ENCODE measurements around the gene TMEM132E. TPM values are rescaled to one million over a fixed set of nuclear protein-coding genes. Genes with fewer than 3 reads are reported as not detected.

TMEM132E gene, protein sequence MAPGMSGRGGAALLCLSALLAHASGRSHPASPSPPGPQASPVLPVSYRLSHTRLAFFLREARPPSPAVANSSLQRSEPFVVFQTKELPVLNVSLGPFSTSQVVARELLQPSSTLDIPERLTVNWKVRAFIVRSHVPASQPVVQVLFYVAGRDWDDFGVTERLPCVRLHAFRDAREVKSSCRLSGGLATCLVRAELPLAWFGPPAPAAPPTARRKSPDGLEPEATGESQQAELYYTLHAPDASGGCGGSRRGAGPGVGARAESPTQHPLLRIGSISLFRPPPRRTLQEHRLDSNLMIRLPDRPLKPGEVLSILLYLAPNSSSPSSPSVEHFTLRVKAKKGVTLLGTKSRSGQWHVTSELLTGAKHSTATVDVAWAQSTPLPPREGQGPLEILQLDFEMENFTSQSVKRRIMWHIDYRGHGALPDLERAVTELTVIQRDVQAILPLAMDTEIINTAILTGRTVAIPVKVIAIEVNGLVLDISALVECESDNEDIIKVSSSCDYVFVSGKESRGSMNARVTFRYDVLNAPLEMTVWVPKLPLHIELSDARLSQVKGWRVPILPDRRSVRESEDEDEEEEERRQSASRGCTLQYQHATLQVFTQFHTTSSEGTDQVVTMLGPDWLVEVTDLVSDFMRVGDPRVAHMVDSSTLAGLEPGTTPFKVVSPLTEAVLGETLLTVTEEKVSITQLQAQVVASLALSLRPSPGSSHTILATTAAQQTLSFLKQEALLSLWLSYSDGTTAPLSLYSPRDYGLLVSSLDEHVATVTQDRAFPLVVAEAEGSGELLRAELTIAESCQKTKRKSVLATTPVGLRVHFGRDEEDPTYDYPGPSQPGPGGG (N-terminal part only)
- total RNA-seq (under 1 TPM in 4 of 6 donors, not detected in 2; 0.04 to 0.15 (median 0.09) TPM), polyA plus RNA-seq (1 to 10 TPM in 1 of 2 donors, under 1 TPM in 1; 0.08 to 1.1 TPM)

GRCh38 chr17:34579017-34579946, at the start of gene TMEM132E:
Gene TMEM132E, plus strand, starts transcription at chr17:34579582. Its CDS starts 1,495 bp downstream, at chr17:34581077.
- no peak within 1 kb of the TSS for H3K27ac ChIP-seq
- no peak for TF ChIP-seq CTCF (IDR thresholded peaks at IDR 0.05)
- peak; percentile 34 to 73 (median 46) for DNase-seq
- no peaks in the 10 kb centered on the region for H3K9me3 ChIP-seq
- no peak for FAIRE-seq
- peaks cover 0 to 19% (median 18%) of the 10 kb centered on the region in 3 donors for H3K4me1 ChIP-seq
- H3K36me3 ChIP-seq = no peaks in the 10 kb centered on the region
- intact Hi-C loops (cut with DNase I) = no loop called here
- peak; percentile 61 to 85 (median 75) for ATAC-seq
- H3K27me3 ChIP-seq = peaks cover 7 to 29% (median 15%) of the 10 kb centered on the region in 4 donors
- H3K4me3 ChIP-seq = peak within 1 kb of the TSS; percentile 21 to 64 (median 42)
- 0 to 1% methylated on average over 85 to 101 of the region's 101 CpGs for WGBS, 2 donors

- Histone ChIP-seq H3K27ac (no peak overlapping the region), H3K27me3 (peaks cover 0 to 14% (median 2%) of the 10 kb centered on the region in 4 donors), H3K4me1 (no peaks in the 10 kb centered on the region), H3K4me3 (no peak overlapping the region), H3K9me3 (no peaks in the 10 kb centered on the region), H3K36me3 (no peaks in the 10 kb centered on the region)
- intact Hi-C loops (cut with DNase I) = no loop called here
- peak in 1 of 4 donors; percentile 18 for ATAC-seq
- no peak for FAIRE-seq
- no peak for TF ChIP-seq CTCF (IDR thresholded peaks at IDR 0.05)
- 37% methylated on average over 3 of the region's 3 CpGs for WGBS, 2 donors
- DNase-seq = no peak
These were observed 48.5 kb upstream of the TMEM132E start for GRCh38 chr17:34530918-34531317.

DNA sequence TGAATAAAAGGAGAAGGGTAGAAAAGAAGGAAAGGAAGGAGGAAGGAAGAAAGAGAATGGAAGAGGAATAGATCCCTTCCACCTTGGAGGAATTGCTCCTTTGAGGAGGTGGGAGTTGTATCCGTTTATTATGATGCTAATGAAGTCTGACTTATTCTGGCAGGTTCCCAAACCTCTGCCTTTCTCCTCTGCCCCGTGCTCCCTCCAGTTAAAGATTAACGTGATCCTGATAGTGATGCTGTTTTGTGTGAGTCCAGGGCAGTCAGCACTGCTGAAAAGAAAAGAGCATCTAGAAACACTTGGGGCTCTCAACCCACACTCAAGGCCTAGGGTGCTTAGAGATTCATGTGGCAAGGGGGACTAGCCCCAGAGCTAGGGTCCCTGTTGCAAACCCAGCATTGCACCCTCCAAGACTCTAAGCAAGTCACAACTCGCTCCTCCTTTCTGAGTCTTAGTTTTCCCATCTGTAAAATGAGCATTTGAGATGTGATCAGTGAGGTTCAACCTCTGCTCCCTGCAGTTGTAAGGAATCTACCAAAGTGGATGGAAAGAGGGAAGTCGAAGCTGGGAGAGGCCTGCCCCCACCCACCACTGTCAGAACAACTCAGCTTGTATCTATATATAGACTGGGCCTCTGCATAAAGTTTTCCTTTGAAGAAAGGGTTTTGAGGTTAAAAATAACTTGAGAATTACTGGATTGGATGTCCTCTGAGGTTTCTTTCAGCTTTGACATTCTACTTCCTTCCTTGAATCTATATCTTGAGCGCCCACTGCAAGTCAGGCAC, 46.9 kb upstream of the TMEM132E start:
- no peak for DNase-seq
- no peak overlapping the region for H3K4me3 ChIP-seq
- H3K27me3 ChIP-seq = peaks cover 0 to 14% (median 2%) of the 10 kb centered on the region in 4 donors
- no peak for TF ChIP-seq CTCF (IDR thresholded peaks at IDR 0.05)
- no peaks in the 10 kb centered on the region for H3K36me3 ChIP-seq
- H3K9me3 ChIP-seq = no peaks in the 10 kb centered on the region
- no peak for FAIRE-seq
- peak in 1 of 4 donors; percentile 27 for ATAC-seq
- intact Hi-C loops (cut with DNase I) = no loop called here
- H3K27ac ChIP-seq = no peak overlapping the region
- 28 to 29% methylated on average over 6 of the region's 6 CpGs for WGBS, 2 donors
- no peaks in the 10 kb centered on the region for H3K4me1 ChIP-seq
